Activated naive CD4-positive, alpha-beta T cell treated with anti-CD3 and anti-CD28 coated beads for 36 hours (primary cell): ENCODE results near the gene DNAJB12. TPM values are rescaled to one million over a fixed set of nuclear protein-coding genes. Genes with fewer than 3 reads are reported as not detected.
A peak's percentile ranks its signal among the peaks of the same experiment; 100 is the strongest.
"Not testable (repeated sequence)": the region's sequence is repeated elsewhere in the genome, so short reads cannot be mapped to it uniquely, and the experiment has no call there.

Experiments
- CTCF ChIA-PET: fragments of 350-600 bp; sonication (Branson Sonifier 250); formaldehyde crosslinking; loops from one replicate; lab custom pipeline; 2021; ENCODE audit warnings: antibody characterized with exemption; lab: Charles Lee
- DNase-seq: peaks from one replicate; pipeline ENCODE4 v3.0.0-alpha.2; 2020
- H3K27ac Mint-ChIP-seq: one replicate; pipeline ENCODE4 v1.8.0; 2021; ENCODE audit warnings: mild to moderate bottlenecking, mixed read lengths
- H3K27me3 Mint-ChIP-seq: one replicate; pipeline ENCODE4 v1.8.0; 2021; ENCODE audit warnings: low read depth, mixed read lengths
- H3K36me3 Mint-ChIP-seq: one replicate; pipeline ENCODE4 v1.8.0; 2021; ENCODE audit warnings: low read depth, mixed read lengths
- H3K4me1 Mint-ChIP-seq: one replicate; pipeline ENCODE4 v1.8.0; 2021; ENCODE audit warnings: low read depth, mixed read lengths
- H3K4me3 Mint-ChIP-seq: one replicate; pipeline ENCODE4 v1.8.0; 2021; ENCODE audit warnings: mild to moderate bottlenecking, moderate library complexity, mixed read lengths
- H3K9me3 Mint-ChIP-seq: one replicate; pipeline ENCODE4 v1.8.0; 2021; ENCODE audit warnings: mixed read lengths
- intact Hi-C: fragments of 100-400 bp; cut with micrococcal nuclease; formaldehyde crosslinking; loops from one replicate; pipeline ENCODE4 v1.15.1; 2023
- total RNA-seq, 2 experiments: library from RNA; stranded (reverse); gene quantifications; one replicate each; pipeline ENCODE4 v1.2.3, GENCODE V29; 2021

DNAJB12 gene
- total RNA-seq: 10 to 100 TPM; 13.7 to 14.1 TPM

- peaks cover 2% of the 10 kb centered on the region for H3K36me3 Mint-ChIP-seq
- peak within 1 kb of the TSS; percentile 96 for H3K4me3 Mint-ChIP-seq
- CTCF ChIA-PET: interaction anchor here (0.8 to 1.5 kb wide), 4 partner anchors 12 to 306 kb away, joined by 4 to 5 read pairs (median 4); no protein-coding TSS in a partner anchor
- peaks cover 34% of the 10 kb centered on the region for H3K4me1 Mint-ChIP-seq
- H3K9me3 Mint-ChIP-seq: no peaks in the 10 kb centered on the region
- peak within 1 kb of the TSS; percentile 97 for H3K27ac Mint-ChIP-seq
- no peaks in the 10 kb centered on the region for H3K27me3 Mint-ChIP-seq
- intact Hi-C loops: loop anchor here (1.0 to 5.0 kb wide), 2 partner anchors 272 to 813 kb away; partner anchors contain the start of genes ECD, FAM149B1 and MICU1
- peak; percentile 91 for DNase-seq
These were observed at the start of gene DNAJB12 for GRCh38 chr10:72354356-72355213. Gene DNAJB12 (minus strand): TSS chr10:72354919. CDS start chr10:72354897, 22 bp downstream.

GRCh38 chr10:72395581-72395980 lies 40.9 kb upstream of the DNAJB12 start:
- DNase-seq, intact Hi-C loops, H3K9me3 Mint-ChIP-seq, H3K4me3 Mint-ChIP-seq, H3K4me1 Mint-ChIP-seq, H3K36me3 Mint-ChIP-seq, CTCF ChIA-PET, H3K27me3 Mint-ChIP-seq, H3K27ac Mint-ChIP-seq: not testable (repeated sequence)

DNA sequence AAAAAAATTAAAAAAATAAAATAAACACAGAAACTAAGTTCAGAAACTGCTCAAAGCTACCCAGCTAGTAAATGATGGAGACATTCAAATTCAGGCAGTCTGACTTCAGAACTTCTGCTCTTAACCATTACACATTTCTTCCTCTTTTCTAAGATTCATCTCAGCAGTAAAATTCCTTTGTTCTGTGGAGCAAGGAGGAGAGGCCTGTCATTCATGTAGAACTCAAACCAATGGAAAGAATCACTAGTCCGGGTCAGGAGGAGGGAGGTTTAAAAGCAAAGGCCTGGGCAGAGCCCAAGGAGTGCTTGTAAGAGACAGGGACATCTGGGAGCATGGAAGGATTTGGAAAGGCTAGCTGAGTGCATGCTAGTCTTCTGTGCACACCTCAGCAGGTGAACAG lies 37.9 kb upstream of the DNAJB12 start:
- intact Hi-C loops: no loop called here
- no peaks in the 10 kb centered on the region for H3K27me3 Mint-ChIP-seq

GRCh38 chr10:72390764-72391163 lies 36.0 kb upstream of the DNAJB12 start:
- H3K36me3 Mint-ChIP-seq: peaks cover 2% of the 10 kb centered on the region
- intact Hi-C loops: no loop called here
- no peak overlapping the region for H3K4me3 Mint-ChIP-seq
- no peaks in the 10 kb centered on the region for H3K27me3 Mint-ChIP-seq
- no peak overlapping the region for H3K27ac Mint-ChIP-seq
- no peaks in the 10 kb centered on the region for H3K9me3 Mint-ChIP-seq
- H3K4me1 Mint-ChIP-seq: no peaks in the 10 kb centered on the region
- no peak for DNase-seq
- CTCF ChIA-PET: interaction anchor here (0.7 kb wide), 1 partner anchor 25 kb away, joined by 3 read pairs; no protein-coding TSS in a partner anchor

More for the DNA sequence above, 37.9 kb upstream of the DNAJB12 start:
- Mint-ChIP-seq H3K4me3 (no peak overlapping the region), H3K4me1 (no peaks in the 10 kb centered on the region), H3K36me3 (peaks cover 2% of the 10 kb centered on the region), H3K27ac (no peak overlapping the region), H3K9me3 (no peaks in the 10 kb centered on the region)
- CTCF ChIA-PET: interaction anchor here (0.6 kb wide), 1 partner anchor 278 kb away, joined by 3 read pairs; no protein-coding TSS in a partner anchor
- no peak for DNase-seq

GRCh38 chr10:72389716-72390115 lies 35.0 kb upstream of the DNAJB12 start:
- no peaks in the 10 kb centered on the region for H3K4me1 Mint-ChIP-seq
- CTCF ChIA-PET: no interaction called here
- DNase-seq: no peak
- H3K9me3 Mint-ChIP-seq: no peaks in the 10 kb centered on the region
- intact Hi-C loops: no loop called here
- H3K4me3 Mint-ChIP-seq: no peak overlapping the region
- no peak overlapping the region for H3K27ac Mint-ChIP-seq
- peaks cover 2% of the 10 kb centered on the region for H3K36me3 Mint-ChIP-seq
- H3K27me3 Mint-ChIP-seq: no peaks in the 10 kb centered on the region

DNA sequence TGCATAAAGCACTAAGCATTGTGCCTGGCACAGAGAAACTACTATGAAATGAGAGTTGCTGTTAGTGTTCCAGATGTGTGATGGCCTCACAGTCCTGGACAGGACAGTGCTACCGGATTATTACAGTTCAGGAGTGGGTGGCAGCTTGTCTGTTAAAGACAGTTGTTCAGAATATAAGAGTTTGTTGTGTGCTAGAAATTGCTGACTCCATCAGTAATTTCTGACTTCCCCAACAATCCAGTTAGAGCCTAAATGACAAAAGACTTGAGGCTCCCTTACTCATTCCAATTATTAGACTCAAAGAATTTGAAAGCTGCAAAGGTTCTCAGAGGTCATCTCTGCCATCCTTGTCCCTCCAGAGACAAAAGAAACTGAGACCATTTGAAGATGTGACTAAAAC lies 34.3 kb upstream of the DNAJB12 start:
- Mint-ChIP-seq H3K4me1 (no peaks in the 10 kb centered on the region), H3K4me3 (no peak overlapping the region), H3K9me3 (no peaks in the 10 kb centered on the region), H3K27me3 (no peaks in the 10 kb centered on the region), H3K27ac (no peak overlapping the region), H3K36me3 (peaks cover 2% of the 10 kb centered on the region)
- intact Hi-C loops: no loop called here
- no peak for DNase-seq
- CTCF ChIA-PET: no interaction called here

DNA sequence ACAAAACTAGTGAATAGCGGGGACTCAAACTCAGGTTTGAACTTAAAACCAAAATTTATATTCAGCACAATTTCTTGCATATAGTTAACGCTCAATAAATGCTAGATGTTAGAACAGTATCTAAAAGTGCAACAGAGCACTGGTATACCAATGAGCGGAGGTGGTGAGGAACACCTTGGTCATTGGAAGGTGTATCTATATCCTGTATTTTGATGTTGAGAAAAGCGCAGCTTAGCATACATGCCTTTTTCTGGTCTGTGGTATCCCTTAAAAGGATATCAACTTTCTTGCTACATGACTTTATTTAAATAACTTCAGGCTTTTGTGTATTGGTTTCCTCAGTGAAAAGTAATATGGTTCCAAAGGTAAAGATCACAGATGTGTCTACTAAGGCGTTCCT lies 33.3 kb upstream of the DNAJB12 start:
- Mint-ChIP-seq H3K4me1 (no peaks in the 10 kb centered on the region), H3K9me3 (no peaks in the 10 kb centered on the region), H3K36me3 (no peaks in the 10 kb centered on the region), H3K27me3 (no peaks in the 10 kb centered on the region), H3K4me3 (no peak overlapping the region), H3K27ac (no peak overlapping the region)
- no peak for DNase-seq
- CTCF ChIA-PET: no interaction called here
- intact Hi-C loops: no loop called here

DNA sequence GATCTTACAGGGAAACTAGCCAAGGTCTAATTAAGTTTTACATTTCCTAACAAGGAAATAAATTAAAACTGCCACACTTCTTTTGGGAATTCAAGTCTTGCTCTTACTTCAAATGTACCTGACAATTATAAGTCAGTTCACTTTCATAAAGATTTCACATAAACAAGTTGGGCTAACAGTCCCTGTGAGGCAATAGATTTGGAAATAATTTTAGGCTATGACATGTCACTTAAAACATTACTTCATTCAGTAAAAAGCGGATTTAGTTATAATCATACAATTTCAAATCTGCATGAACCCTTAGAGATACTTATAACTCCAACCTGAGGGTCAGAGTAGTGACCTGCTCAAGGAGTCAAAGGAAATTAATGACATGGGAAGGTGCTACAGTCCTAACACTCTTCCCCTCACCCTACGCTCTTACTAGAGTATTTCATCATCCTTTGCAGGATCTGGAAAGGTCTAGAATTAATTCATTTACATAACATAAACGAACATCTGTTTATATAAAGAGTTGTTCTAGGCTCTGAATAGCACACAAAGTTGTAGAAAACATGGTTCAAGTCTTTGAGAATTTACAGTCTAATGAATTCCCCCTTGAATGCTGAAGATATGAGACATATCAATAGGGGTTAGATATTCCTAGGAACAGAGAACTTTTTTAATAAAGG lies 32.3 kb upstream of the DNAJB12 start:
- Mint-ChIP-seq H3K4me3 (no peak overlapping the region), H3K27me3 (no peaks in the 10 kb centered on the region), H3K36me3 (no peaks in the 10 kb centered on the region), H3K4me1 (no peaks in the 10 kb centered on the region), H3K9me3 (no peaks in the 10 kb centered on the region), H3K27ac (no peak overlapping the region)
- DNase-seq: no peak
- intact Hi-C loops: no loop called here
- CTCF ChIA-PET: no interaction called here

GRCh38 chr10:72385724-72386123 lies 31.0 kb upstream of the DNAJB12 start:
- Mint-ChIP-seq H3K27me3 (no peaks in the 10 kb centered on the region), H3K36me3 (no peaks in the 10 kb centered on the region), H3K4me3 (no peak overlapping the region), H3K9me3 (no peaks in the 10 kb centered on the region), H3K27ac (no peak overlapping the region), H3K4me1 (no peaks in the 10 kb centered on the region)
- intact Hi-C loops: no loop called here
- no peak for DNase-seq
- CTCF ChIA-PET: interaction anchor here (0.6 kb wide), 1 partner anchor 372 kb away, joined by 9 read pairs; no protein-coding TSS in a partner anchor

DNA sequence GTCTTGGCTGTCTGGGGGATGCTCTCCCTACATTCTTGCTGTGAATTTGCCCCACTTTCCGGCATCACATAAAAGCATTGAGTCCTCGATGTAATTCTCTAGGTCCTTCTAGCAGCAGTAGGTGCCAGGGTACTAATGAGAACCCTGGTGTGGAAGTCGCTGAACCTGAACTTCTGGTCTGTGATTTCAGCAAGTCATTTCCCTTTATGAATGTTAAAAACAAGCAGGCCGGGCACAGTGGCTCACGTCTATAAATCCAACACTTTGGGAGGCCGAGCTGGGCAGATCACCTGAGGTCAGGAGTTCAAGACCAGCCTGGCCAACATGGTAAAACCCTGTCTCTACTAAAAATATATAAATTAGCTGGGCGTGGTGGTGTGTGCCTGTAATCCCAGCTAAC lies 30.3 kb upstream of the DNAJB12 start:
- H3K4me3 Mint-ChIP-seq, H3K4me1 Mint-ChIP-seq, H3K36me3 Mint-ChIP-seq, H3K27ac Mint-ChIP-seq, CTCF ChIA-PET, DNase-seq, H3K27me3 Mint-ChIP-seq, intact Hi-C loops, H3K9me3 Mint-ChIP-seq: not testable (repeated sequence)

GRCh38 chr10:72379776-72380175 lies 25.1 kb upstream of the DNAJB12 start:
- no peak for DNase-seq
- CTCF ChIA-PET: interaction anchor here (1.3 kb wide), 1 partner anchor 15 kb away, joined by 6 read pairs; no protein-coding TSS in a partner anchor
- H3K27ac Mint-ChIP-seq: no peak overlapping the region
- intact Hi-C loops: no loop called here
- H3K4me1 Mint-ChIP-seq: no peaks in the 10 kb centered on the region
- no peak overlapping the region for H3K4me3 Mint-ChIP-seq
- no peaks in the 10 kb centered on the region for H3K9me3 Mint-ChIP-seq
- no peaks in the 10 kb centered on the region for H3K36me3 Mint-ChIP-seq
- H3K27me3 Mint-ChIP-seq: no peaks in the 10 kb centered on the region

DNA sequence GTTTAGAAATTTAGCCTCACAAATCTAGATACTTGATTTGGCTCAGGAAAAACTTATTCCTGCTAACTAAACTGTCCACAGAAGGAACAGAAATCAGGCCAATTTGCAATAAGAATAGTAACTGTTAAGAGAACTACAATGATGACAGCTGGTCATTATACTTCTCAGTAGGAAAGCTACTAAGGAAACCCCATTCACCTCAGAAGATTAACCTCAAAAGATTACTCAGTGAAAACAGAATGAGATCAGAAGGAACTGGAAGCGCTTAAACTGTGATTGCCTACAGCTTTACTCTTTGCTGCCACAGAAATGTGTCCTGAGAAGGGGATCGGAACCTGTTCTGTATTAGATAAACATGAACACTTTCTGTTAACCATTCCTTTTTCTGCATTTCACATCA lies 24.3 kb upstream of the DNAJB12 start:
- intact Hi-C loops: no loop called here
- H3K27me3 Mint-ChIP-seq: no peaks in the 10 kb centered on the region
- no peaks in the 10 kb centered on the region for H3K9me3 Mint-ChIP-seq
- DNase-seq: no peak
- no peak overlapping the region for H3K4me3 Mint-ChIP-seq
- CTCF ChIA-PET: interaction anchor here (1.3 kb wide), 1 partner anchor 14 kb away, joined by 6 read pairs; no protein-coding TSS in a partner anchor
- no peak overlapping the region for H3K27ac Mint-ChIP-seq
- no peaks in the 10 kb centered on the region for H3K36me3 Mint-ChIP-seq
- H3K4me1 Mint-ChIP-seq: no peaks in the 10 kb centered on the region
